ACC112 (cell line): Measurements from ENCODE around the gene CPB2.

ENCODE experiments used
- H2AFZ ChIP-seq: fragments of 200-600 bp; sonication (generic); one replicate; pipeline ENCODE4 v1.6.0; 2017; ENCODE audit warnings: antibody characterized with exemption, low read length; ENCODE audit not compliant: unreplicated experiment
- H3K27ac ChIP-seq: fragments of 200-600 bp; sonication (generic); 2 replicates; pipeline ENCODE4 v1.5.1; 2014; ENCODE audit warnings: low read depth, mild to moderate bottlenecking, antibody characterized with exemption, low read length, moderate library complexity
- H3K27me3 ChIP-seq: fragments of 200-600 bp; sonication (generic); 2 replicates; pipeline ENCODE4 v1.6.1; 2014; ENCODE audit warnings: mild to moderate bottlenecking, antibody characterized with exemption, low read length, moderate library complexity, mixed read lengths; ENCODE audit not compliant: insufficient read depth
- H3K36me3 ChIP-seq: fragments of 200-600 bp; sonication (generic); 2 replicates; pipeline ENCODE4 v1.6.1; 2016; ENCODE audit warnings: mild to moderate bottlenecking, antibody characterized with exemption, low read length, moderate library complexity, mixed read lengths; ENCODE audit not compliant: insufficient read depth
- H3K4me1 ChIP-seq: fragments of 200-600 bp; sonication (generic); one replicate; pipeline ENCODE4 v1.6.1; 2016; ENCODE audit warnings: low read length, mixed read lengths; ENCODE audit not compliant: insufficient read depth, unreplicated experiment, control insufficient read depth
- H3K4me3 ChIP-seq: fragments of 200-600 bp; sonication (generic); 2 replicates; pipeline ENCODE4 v1.5.1; 2014; ENCODE audit warnings: mild to moderate bottlenecking, low read depth, low read length
- H3K79me2 ChIP-seq: fragments of 200-600 bp; sonication (generic); one replicate; pipeline ENCODE4 v1.6.0; 2016; ENCODE audit warnings: low read length; ENCODE audit not compliant: control insufficient read depth, unreplicated experiment, insufficient read depth

Gene CPB2

DNA sequence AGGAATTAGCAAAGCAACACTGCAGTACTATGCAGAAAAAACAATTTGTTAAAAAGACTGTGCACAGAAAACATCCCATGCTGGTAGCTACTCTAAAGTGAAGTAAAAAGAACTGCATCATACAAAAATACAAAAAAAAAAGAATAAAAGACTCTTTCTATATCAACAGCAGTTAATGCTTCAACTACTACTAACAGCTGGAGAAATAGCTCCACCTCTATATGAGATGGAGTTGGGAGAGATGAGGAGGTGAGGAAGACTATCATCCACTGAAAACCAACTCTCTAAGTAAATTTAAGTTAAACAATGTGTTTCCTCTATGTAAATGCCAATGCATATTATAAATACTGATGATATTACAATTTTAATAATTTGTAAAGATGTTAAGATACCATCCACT, 54.1 kb downstream of the CPB2 start:
- Histone ChIP-seq H3K4me1 (peaks cover 7% of the 10 kb centered on the region), H3K36me3 (no peaks in the 10 kb centered on the region), H3K4me3 (peak overlapping the region; percentile 84), H3K79me2 (peaks cover 63% of the 10 kb centered on the region), H3K27ac (no peak overlapping the region), H2AFZ (no peak overlapping the region), H3K27me3 (no peaks in the 10 kb centered on the region)

DNA sequence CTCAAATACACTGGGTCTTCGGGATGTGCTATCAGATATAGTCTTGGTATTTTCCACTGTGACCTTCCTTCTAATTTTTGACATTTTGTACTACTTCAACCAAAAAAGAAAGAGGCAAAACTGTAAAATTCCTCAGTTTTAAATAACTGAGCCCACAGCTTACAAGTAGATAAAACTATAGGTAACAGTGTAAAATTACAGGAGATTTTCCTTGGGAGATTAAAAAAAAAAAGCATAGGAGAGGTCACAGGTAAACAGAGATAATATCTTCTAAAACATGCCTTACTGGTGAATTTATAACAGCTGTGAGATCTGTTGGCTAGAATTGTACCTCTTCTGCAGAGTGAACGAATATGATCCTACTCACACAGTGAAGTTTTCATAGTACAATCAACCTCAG, 59.4 kb downstream of the CPB2 start:
- H3K27me3 ChIP-seq = no peaks in the 10 kb centered on the region

DNA sequence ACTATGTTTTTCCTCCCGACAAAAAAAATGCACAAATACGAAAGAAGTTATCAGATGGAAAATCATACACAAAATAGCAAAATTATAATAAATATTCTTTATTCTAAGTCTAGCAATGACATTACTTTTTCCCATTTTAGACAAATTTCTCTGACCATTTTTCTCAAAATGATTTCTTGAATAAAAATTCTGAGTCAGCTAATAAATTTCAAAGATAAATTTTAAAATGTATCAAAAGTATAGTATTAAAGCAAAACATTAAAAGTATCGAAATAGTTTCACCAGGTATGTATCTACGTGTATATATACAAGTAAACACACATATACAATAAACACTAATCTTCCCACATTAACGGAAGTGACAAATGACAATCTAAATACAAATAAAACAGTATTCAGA, 61.2 kb downstream of the CPB2 start:
- H3K27me3 ChIP-seq = no peaks in the 10 kb centered on the region
- H3K36me3 ChIP-seq = peaks cover 15% of the 10 kb centered on the region
- H3K79me2 ChIP-seq = peaks cover 54% of the 10 kb centered on the region

More for the DNA sequence above, 59.4 kb downstream of the CPB2 start:
- no peak overlapping the region for H3K4me3 ChIP-seq
- no peak overlapping the region for H2AFZ ChIP-seq
- H3K27ac ChIP-seq = no peak overlapping the region
- peaks cover 9% of the 10 kb centered on the region for H3K36me3 ChIP-seq
- H3K79me2 ChIP-seq = peaks cover 62% of the 10 kb centered on the region
- peaks cover 14% of the 10 kb centered on the region for H3K4me1 ChIP-seq

DNA sequence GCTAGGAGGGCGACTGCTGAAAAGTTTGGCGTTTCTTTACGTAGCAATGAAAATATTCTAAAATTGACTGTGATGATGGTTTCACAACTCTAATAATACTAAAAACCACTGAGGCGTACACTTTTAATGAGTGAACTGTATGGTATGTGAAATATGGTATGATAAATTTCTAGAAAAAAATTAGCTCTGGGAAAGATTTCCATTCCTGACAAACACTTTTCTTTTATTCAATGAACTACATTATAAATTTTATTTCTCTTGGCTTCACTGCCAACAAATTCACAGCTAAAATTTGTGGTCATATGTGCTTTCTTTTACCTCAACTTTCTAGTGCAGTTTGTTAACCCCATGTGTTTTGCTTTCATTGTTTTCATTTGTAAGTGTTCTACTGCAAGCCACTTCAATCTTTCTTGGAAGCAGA, 63.4 kb downstream of the CPB2 start:
- H3K4me1 ChIP-seq = peaks cover 11% of the 10 kb centered on the region
- H2AFZ ChIP-seq = no peak overlapping the region
- no peaks in the 10 kb centered on the region for H3K27me3 ChIP-seq
- H3K4me3 ChIP-seq = no peak overlapping the region
- H3K27ac ChIP-seq = peak overlapping the region; percentile 67
- peaks cover 19% of the 10 kb centered on the region for H3K36me3 ChIP-seq
- H3K79me2 ChIP-seq = peaks cover 37% of the 10 kb centered on the region

More for the DNA sequence above, 61.2 kb downstream of the CPB2 start:
- H3K4me3 ChIP-seq = no peak overlapping the region
- no peak overlapping the region for H3K27ac ChIP-seq
- H3K4me1 ChIP-seq = peaks cover 11% of the 10 kb centered on the region
- H2AFZ ChIP-seq = no peak overlapping the region

DNA sequence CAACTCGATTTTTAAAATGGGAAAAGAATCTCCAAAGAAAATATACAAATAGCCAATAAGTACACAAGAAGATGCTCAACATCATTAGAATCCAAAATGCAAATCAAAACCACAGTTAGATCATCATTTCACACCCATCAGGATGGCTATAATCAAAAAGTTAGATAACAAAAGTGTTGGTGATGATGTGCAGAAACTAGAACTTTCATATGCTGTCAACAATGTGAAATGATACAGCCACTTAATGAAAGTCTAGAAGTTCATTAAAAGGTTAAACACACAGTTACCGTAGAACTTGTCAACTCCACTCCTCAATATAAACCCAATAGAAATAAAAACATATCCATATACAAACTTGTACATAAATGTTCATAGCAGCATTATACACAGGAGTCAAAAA, 64.1 kb downstream of the CPB2 start:
- H3K27me3 ChIP-seq = no peaks in the 10 kb centered on the region
- H3K4me1 ChIP-seq = peaks cover 11% of the 10 kb centered on the region
- no peak overlapping the region for H2AFZ ChIP-seq
- peaks cover 19% of the 10 kb centered on the region for H3K36me3 ChIP-seq
- H3K79me2 ChIP-seq = peaks cover 34% of the 10 kb centered on the region
- H3K4me3 ChIP-seq = no peak overlapping the region
- H3K27ac ChIP-seq = peak overlapping the region; percentile 67; the same call in 1 of the 2 replicates

DNA sequence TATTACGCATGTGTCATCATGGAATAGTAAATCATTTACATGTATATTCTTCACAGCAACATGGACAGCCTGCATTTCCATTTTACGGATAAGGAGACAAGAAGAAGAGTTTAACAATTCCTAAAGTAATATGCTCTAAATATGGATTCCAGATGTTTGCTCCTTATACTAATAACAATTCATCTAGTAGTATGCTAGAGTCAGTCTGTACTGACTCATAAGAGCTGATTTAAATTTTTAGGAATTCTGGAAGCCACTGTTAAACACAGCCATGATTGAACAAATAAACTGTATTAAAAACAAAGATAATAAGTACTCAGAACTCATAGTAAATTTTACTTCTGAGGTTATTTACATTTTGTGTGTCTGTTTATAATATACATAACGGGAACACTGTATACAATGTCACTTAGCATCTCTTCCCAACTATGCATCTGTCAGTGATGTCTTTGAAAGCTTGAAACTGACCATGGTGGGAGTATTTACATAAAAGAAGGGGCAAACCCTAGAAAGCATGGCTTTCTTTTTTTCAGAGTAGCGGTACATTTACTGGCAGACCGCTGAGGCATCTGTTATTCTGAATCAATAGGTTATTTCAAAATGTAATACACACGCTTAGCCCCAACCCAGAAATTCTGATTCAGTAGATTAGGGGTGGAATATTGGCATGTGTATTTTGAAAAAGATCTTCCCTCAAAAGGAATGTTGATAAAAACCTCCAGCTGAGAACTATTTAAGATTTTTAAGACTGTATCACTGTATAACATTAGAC, 65.2 kb downstream of the CPB2 start:
- Histone ChIP-seq H3K27me3 (no peaks in the 10 kb centered on the region), H3K36me3 (peaks cover 23% of the 10 kb centered on the region), H3K4me1 (peaks cover 11% of the 10 kb centered on the region), H3K4me3 (no peak overlapping the region), H3K27ac (no peak overlapping the region), H2AFZ (no peak overlapping the region), H3K79me2 (peaks cover 23% of the 10 kb centered on the region)

DNA sequence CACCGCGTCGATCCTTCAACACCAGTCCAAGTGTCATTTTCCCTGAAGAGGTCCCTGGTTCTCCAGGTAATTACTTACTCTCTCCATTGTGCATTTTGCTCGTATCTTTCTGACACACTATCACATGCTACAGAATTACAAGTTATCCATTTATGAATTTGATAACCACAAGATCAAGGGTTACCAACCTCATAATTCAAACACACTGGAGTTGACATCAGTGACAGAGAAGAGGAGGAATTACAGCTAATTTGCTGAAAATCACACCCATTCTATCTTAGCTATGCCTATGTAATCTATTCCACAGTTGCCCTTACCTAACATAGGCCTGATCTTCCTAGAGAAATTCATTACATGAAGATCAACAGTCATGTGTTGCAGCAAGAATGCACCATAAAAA, 66.5 kb downstream of the CPB2 start:
- peaks cover 27% of the 10 kb centered on the region for H3K36me3 ChIP-seq

DNA sequence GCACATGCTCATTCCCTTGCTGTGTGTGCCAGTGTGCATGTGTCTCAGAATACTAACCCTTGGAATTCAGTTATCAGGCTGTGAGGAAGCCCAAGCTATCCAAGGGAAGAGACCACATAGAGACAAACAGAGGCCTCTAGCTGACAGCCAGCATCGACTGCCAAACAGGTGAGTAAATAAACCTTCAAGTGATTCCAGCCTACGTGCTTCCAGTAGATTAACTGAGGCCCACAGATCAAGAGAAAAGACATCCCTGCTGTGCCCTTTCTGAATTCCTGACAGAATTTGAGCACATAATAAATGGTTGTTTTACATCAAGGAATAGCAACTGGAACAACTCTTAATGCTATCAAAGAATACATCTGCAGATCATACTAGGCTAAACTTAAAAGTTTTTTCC, 69.8 kb downstream of the CPB2 start:
- Histone ChIP-seq H3K36me3 (peaks cover 30% of the 10 kb centered on the region), H3K79me2 (peaks cover 20% of the 10 kb centered on the region), H3K27me3 (no peaks in the 10 kb centered on the region), H3K27ac (no peak overlapping the region), H2AFZ (no peak overlapping the region), H3K4me1 (no peaks in the 10 kb centered on the region), H3K4me3 (no peak overlapping the region)

More for the DNA sequence above, 66.5 kb downstream of the CPB2 start:
- no peaks in the 10 kb centered on the region for H3K27me3 ChIP-seq
- H3K4me1 ChIP-seq = peaks cover 11% of the 10 kb centered on the region
- no peak overlapping the region for H2AFZ ChIP-seq
- H3K27ac ChIP-seq = no peak overlapping the region
- H3K4me3 ChIP-seq = no peak overlapping the region
- H3K79me2 ChIP-seq = peaks cover 25% of the 10 kb centered on the region

DNA sequence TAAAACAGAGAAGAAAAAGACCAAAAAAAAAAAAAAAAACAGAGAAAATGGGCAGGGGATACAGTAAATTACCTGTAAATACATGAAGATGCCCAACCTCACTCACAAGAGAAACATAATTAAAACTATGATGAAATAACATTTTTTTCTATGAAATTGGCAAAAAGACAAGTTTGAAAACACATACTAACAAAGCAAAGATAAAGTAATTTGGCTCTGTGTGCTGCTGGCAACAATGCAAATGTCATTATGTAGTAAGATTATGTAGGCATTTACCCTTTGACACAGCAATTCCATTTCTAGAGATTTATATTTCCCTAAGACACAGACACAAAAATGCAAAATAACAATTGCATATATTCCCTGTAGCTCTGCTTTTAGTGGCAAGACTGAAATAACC, 72.5 kb downstream of the CPB2 start:
- Histone ChIP-seq H3K36me3 (peaks cover 24% of the 10 kb centered on the region), H3K27me3 (no peaks in the 10 kb centered on the region), H3K79me2 (peaks cover 20% of the 10 kb centered on the region), H2AFZ (no peak overlapping the region), H3K4me1 (no peaks in the 10 kb centered on the region), H3K27ac (no peak overlapping the region), H3K4me3 (no peak overlapping the region)

DNA sequence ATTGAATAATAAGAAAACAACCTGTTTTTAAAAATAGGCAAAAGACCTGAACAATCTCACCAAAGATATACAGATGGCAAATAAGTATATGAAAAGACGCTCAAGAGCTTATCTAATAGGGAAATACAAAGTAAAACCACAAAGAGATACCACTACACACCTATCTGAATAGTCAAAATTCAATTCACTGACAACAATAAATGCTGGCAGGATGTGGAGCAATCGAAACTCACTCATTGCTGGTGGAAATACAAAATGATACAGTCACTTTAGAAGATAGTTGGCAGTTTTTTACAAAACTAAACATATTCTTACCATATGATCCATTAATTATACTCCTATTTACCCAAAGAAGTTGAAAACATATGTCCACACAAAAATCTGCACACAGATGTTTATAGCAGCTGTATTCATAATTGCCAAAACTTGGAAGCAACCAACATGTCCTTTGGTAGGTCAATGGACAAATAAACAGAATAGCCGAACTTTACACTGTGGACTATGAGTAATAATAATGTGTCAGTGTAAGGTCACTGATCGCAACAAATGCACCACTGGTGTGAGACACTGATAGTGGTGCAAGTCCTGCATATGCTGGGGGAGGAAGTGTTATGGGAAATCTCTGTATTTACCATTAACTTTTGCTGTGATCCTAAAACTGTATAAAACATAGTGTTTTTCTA, 73.1 kb downstream of the CPB2 start:
- Histone ChIP-seq H2AFZ (no peak overlapping the region), H3K4me1 (no peaks in the 10 kb centered on the region), H3K36me3 (peaks cover 24% of the 10 kb centered on the region), H3K4me3 (no peak overlapping the region), H3K27me3 (no peaks in the 10 kb centered on the region), H3K79me2 (peaks cover 20% of the 10 kb centered on the region), H3K27ac (no peak overlapping the region)

DNA sequence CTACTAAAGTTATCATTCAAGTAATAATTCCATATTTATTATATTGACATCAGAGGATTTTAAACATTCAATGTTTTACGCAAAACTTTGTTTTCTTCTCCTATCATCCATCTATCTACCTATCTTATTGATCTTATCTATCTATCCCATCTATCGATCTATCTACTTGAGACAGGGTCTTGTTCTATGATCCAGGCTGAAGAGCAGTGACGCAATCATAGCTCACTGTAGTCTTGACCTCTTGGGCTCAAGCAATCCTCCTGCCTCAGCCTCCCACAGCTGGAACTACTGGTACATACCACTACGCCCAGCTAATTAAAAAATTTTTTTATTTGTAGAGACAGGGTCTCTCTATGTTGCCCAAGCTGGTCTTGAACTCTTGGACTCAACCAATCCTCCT, 79.7 kb downstream of the CPB2 start:
- Histone ChIP-seq H2AFZ (no peak overlapping the region), H3K4me1 (no peaks in the 10 kb centered on the region), H3K79me2 (peaks cover 8% of the 10 kb centered on the region), H3K4me3 (no peak overlapping the region), H3K27ac (no peak overlapping the region), H3K36me3 (peaks cover 5% of the 10 kb centered on the region; the same call in 1 of the 2 replicates), H3K27me3 (no peaks in the 10 kb centered on the region)
